ENCODE measurements around the gene ZFAND3.
"Not testable (repeated sequence)": the region's sequence is repeated elsewhere in the genome, so short reads cannot be mapped to it uniquely, and the experiment has no call there.

ZFAND3 gene

DNA sequence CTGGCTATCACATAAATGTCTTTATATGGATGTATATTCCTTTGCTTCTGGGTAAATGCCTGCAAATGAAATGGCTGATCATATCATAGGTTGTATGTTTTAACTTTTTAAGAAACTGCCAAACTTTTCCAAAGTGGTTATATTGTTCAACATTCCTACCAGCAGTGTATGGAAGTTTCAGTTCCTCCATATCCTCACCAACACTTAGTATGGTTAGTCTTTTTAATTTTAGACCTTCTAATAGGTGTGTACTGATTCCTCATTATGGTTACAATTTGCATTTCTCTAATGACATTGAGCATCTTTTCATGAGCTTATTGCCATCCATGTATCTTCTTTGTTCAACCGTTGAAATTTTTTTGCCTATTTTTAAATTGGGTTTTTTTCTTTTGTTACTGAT is 155.4 kb downstream of the ZFAND3 start:
- no peak for DNase-seq

DNA sequence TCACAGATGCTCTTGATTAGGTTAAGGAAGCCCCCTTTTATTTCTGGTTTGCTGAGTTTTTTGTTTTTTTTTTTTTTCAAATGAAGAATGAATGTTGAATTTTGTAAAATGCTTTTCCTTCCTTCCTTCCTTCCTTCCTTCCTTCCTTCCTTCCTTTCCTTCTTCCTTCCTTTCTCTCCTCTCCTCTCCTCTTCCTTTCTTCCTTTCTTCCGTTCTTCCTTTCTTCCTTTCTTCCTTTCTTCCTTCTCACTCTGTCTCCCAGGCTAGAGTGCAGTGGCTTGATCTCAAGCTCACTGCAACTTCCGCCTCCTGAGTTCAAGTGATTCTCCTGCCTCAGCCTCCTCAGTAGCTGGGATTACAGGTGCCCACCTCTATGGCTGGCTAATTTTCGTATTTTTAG is 158.2 kb downstream of the ZFAND3 start:
- DNase-seq: no peak

DNA sequence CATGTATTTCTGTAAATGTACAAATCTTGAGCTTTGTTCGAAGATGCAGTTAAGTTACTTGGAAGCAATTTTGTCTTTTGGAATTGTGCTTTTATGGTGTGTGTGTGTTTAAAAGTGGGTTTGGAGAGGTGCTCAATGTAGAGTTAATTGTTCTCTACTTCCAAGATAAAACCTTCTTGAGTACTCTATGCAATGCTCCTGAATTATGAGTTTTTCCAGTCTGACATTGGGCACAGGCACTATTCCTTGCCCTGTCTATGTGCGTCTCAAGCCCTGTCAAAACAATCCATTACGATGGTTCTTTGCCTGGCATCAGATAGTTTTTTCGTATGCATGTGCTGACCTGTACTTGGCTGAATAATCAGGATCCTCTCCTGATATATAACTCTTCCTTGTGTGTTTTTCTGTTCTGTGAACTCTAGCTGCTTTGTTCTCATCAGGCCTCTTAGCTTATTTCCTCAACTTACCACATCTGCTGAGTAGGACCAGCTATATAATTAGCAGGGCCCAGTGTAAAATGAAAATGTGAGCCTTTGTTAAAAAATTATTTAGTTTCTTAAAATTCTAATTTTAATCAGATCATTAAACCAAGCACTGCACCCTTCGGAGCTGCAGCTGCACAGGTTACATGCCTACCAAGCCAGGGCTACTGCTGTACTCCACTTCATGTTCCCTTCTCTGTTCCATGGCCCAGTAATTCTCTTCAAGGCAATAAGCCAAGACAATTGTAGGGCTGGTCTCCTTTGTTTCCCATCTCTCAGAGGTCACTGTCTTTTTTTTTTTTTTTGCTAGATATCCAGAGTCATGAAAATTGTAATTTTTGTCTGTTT is 160.1 kb downstream of the ZFAND3 start:
- DNase-seq: no peak

DNA sequence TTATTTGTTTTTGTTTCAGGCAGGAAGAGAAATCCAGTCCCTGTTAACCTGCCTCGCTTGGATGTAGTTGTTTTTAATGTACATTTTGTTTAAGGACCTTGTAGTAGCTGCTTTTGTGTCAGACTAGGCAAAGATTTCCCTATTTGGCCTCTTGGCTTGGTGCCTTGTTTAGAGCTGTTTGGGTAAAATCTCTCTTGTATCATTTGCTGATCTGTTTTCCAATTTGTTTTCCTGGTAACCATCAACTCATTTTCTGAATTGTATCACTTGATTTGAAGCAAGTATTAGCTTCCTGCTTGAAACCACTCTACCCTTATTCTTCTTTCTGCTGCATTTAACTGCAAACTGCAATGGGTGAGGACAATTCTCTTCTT is 160.7 kb downstream of the ZFAND3 start:
- no peak for DNase-seq

DNA sequence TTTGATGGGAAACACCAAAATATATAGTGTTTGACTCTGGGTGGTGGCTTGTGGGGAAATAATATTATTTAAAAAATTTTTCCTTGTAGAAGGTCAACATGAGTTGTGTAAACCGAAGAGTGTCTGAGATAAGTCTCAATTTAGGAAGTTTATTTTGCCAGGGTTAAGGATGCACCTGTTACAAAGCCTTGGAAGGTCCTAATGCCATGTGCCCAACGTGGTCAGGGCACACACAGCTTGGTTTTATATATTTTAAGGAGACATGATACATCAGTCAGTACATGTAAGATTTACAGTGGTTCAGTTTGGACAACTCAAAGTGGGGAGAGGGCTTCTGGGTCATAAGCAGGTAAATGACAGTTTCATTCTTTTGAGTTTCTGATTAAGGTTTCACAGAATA is 162.1 kb downstream of the ZFAND3 start:
- no peak for DNase-seq

DNA sequence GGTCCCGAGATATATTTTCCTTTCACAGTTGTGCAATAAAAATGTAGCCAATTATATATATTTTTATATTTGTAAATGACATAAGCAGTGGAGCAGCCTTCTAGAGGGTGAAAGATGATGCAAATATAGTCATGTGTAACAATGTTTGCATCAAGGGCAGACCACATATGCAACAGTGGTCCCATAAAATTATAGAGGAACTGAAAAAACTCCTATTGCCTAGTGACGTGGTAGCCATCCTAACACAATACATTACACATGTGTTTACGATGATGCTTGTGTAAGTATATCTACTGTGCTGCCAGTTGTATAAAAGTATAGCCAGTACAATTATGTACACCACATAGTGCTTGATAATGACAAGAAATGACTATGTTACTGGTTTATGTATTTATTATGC is 162.8 kb downstream of the ZFAND3 start:
- no peak for DNase-seq

DNA sequence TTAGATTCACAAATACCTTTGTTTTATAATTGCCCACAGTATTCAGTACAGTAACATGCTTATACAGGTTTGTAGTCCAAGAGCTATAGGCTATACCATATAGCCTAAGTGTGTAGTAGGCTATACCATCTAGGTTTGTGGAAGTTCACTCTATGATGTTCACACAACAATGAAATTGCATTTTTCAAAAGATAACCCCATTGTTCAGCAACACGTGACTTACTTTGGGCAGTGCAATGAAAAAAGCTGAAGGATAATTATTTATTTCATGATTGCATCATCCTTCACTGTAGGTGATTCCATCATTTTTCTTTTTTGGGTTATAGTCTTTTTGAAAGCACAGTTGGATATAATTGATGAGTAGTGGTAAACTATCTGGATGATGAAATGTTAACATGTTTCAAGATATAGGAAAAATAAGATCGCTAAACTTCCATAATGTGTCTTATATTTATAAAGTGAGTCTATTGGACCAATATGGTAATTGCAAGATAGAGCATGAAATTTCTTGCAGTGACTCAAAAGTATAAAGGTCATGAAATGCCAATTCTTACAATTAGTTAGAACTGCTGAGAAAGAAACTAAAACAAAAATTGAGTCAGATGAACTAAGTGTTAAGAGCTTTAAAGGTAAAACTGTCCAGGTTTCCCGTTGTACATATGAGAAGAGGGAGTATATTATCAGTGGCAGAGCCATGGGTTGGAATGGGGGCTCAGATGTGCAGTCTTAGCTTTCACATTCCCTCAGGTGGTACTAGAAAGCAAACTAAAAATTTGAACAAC is 164.4 kb downstream of the ZFAND3 start:
- no peak for DNase-seq

DNA sequence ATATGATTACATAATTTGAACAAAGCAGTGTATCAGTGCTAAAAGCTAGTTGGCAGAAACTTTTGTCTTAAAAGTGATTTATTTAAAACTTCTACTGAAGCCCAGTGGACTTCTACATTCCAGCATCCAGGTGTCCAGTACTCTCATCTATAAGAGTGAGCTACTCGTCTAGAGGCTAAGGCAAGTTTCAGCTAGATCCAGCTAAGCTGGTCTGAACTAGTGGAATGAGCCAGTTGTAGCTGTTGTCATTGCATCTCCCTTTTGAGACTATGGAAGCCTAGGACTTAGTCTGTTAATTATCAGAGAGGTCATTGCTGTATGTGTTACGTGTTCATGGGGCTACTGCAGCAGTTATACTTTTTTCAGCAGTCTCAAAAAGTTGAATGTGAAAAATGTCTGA is 165.1 kb downstream of the ZFAND3 start:
- DNase-seq: no peak

DNA sequence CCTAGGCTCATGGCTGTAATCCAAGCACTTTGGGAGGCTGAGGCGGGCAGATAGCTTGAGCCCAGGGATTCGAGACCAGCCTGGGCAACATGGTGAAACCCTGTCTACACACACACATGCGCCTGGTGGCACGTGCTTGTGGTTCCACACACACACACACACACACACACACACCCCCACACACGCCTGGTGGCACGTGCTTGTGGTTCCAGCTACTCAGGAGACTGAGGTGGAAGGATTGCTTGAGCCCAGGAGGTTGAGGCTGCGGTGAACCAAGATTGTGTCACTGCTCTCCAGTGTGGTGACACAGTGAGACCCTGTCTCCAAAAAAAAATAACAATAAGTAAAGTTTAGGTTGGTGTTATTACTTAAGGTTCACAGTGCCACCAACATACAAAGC is 165.8 kb downstream of the ZFAND3 start:
- DNase-seq: no peak

DNA sequence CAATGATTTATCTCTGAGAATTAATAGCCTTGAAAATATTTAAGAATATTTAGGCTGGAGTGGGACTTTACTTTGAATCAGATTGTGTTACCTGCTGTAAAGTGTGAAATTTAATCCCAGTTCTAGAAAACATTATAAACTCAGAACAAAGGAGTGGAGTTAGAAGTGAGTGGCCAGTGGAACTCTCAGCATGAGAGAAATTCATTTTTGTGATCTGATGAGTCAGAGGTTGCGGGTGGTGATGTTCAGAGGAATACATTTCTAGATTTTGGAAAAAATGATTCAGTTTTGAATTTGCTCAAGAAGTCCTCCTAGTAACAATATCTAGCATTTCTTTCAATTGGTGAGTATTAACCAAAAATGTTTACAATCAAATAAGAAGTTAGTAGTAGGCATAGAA is 167.5 kb downstream of the ZFAND3 start:
- DNase-seq: no peak

DNA sequence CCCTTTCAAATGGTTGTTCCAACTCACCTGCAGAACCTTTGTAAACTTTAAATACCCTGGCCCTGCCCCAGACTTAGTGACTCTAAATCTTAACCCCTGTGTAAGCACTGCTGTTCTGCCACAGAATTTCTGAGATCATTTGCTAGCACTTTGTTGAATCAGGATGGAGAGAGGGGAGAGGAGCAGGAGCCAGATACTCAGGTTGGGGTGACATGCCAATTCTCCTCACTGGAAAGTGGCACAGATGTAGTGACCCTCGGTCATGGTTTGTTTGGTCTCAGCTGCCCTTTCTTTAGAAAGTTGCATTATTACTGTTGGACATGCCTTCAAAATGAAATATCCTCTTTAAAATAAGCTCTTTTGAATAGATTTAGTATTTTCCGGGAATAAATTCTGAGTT is 168.0 kb downstream of the ZFAND3 start:
- no peak for DNase-seq

DNA sequence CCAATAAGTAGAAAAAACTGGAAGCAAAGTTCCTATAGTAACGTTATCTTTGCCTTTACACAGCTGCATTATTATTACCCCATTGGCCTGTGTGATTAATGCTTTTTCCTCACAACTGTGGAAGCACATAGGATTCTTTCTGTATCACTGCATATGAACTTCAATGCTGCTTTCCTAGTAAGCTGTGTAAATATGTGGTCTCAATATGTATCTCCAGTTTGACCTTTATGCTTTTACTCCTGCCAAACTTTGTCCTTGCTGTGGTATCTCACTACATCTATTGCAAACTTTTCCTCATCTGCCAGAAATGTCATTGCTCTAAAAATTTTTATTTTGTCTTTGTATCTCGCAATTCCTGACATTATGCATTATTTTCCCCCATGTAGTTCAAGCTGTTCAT is 168.6 kb downstream of the ZFAND3 start:
- no peak for DNase-seq

DNA sequence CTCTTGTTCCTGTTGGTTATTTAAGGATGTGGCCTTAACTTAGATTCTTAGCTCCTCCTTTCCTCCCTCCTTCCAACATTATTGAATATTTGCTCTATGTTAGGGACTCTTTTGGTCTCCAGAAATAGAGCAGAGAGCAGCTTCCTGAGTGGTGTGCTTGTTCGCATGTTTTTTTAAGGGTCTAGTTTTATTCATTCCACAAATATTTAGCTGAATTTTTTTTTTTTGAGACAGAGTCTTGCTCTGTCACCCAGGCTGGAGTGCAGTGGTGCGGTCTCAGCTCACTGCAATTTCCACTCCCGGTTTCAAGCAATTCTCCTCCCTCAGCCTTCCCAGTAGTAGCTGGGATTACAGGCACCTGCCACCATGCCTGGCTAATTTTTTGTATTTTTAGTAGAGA is 169.2 kb downstream of the ZFAND3 start:
- no peak for DNase-seq

DNA sequence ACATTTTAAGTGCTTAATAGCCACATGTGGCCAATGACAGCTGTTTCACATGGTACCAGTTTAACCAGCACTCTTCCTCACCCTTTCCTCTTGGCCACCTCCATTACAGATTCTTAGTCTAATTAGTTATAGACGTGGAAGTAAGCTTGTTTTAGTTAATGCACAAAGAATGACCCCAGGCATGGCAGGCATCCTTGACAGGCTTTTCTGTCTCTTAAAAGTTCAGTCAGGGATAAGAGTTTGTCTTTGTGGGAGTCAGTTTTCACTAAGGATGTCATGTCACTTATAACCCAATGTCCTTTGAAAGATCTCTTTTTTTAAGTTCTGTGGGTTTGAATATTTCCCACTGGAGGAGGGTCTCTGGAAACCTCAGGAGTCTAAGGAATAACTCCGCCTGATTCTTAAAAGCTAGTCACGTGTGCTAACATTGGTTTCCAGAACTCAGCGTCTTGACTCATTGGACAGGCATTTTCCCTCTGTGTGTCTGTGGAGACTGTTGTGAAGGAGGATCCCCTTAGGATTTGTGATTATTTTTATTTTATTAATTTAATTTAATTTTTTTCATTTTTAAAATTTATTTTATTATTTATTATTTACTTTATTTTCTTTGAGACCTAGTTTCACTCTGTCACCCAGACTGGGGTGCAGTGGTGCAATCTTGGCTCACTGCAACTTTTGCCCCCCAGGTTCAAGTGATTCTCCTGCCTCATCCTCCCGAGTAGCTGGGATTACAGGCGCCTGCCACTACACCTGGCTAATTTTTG is 171.4 kb downstream of the ZFAND3 start:
- DNase-seq: no peak

DNA sequence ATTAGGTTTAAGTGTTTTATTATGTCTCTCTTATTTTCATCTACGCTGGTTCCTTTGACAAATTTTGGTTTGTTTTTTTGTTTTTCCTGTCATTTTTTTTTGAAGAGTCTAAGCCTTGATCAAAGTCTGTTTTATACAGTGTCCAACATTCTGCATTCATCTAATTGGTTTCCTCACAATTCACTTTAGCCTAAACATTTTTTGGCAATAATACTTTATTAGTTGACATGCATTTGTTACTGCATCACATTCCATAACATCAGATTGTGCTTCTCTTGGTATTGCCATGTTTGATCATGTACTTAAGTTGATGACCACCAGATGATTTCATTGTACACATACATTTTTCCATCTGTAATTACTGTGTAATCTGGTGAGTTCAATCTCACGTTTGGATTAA is 173.2 kb downstream of the ZFAND3 start:
- no peak for DNase-seq

DNA sequence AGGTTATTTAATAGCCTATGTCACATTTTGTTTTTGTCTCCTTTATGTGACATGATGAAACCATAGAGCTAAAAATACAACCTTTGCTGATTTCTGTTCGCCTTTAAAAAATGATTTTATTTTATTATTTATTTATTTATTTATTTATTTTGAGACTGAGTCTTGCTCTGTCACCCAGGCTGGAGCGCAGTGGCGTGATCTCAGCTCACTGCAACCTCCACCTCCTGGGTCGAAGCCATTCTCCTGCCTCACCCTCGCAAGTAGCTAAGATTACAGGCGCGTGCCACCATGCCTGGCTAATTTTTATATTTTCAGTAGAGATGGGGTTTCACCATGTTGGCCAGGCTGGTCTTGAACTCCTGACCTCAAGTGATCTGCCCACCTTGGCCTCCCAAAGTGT is 173.7 kb downstream of the ZFAND3 start:
- DNase-seq: not testable (repeated sequence)

DNA sequence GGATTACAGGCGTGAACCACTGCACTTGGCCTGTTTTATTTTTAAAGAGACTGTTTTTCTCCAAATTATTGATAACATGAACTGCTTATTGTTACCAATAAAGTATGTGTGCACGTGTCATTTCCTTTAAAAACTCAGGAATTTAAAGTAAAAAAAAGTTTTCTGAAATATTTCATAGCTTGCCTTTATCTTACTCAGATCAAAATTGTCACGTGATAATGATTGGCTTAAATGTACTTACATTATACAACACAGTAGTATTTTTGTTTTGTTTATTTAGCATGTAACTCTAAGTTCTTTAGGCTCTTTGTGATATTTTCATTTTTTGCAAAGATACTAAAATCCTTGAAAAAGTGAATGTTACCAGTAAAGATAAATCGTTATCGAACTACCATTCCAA is 174.1 kb downstream of the ZFAND3 start:
- no peak for DNase-seq

DNA sequence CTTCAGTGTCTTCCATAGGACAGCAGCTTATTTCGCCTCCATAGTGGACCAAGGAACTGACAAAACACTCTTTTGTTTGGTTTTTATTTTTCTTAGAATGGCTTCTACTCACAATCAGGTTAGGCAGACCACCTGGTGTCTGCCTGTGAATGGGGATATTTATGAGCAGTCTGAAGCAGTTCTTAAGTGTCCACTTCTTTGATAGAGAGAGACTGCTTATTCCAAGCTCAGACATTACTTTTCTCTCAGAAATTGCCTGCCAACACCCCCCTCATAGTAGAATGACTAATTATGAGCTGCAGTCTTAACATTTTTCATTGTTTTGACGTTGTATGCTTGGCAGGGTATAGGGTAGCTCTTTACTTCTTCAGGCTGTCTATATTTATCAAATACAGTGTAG is 174.7 kb downstream of the ZFAND3 start:
- DNase-seq: no peak

DNA sequence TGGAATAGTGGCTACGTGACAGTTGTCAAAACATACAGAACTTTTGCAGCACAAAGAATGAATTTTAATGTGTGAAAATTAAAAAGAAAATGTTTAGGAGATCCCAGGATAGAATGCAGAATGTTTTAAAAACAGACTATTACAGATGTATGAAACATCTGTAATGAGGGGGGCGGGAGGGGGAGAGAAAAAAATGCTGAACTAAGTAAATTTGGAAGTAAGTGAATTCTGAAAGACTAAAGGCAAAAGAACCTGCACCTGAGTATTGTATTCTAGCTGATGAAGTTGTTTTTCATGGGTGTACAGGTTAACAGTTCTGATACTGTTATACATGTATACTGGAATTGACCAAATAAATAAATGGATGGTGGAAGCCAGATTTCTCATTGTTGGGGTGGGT is 178.8 kb downstream of the ZFAND3 start:
- no peak for DNase-seq

DNA sequence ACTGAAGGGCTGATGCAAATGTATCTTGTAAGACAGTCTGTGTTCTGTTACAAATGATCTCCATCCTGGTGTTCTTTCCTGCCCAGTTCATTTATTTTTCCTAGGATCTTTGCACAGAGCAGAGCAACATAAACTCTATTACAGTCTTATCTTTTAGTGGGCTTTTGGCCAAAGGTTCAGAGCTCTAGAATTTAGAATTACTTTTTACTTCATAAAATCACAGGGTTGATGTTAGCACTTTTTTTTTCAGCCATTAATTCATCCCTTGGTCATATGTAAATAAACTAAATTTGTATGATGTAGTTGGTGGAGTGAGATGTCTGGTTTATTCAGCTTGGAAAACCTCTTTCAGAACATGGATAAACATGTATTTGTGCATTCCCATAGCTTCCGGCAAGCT is 181.9 kb downstream of the ZFAND3 start:
- DNase-seq: no peak

DNA sequence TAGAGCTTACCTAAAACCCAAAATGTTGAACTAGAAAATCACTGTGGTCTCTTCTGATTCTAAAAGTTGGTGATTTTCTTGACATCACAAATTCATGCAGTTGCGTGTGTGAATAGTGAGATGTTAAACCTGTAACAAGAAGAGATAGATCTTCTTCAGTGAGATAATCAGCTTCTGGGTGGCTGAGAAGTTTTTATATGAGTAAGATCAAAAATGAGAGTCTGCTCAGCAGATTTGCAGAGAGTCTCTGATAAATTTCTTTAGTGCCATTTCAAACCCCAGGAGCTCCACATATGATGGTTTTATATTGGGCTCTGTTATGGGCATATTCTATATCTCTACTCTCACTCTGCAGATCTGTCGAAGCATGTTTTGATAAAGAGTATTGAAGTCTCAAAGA is 185.4 kb downstream of the ZFAND3 start:
- no peak for DNase-seq

DNA sequence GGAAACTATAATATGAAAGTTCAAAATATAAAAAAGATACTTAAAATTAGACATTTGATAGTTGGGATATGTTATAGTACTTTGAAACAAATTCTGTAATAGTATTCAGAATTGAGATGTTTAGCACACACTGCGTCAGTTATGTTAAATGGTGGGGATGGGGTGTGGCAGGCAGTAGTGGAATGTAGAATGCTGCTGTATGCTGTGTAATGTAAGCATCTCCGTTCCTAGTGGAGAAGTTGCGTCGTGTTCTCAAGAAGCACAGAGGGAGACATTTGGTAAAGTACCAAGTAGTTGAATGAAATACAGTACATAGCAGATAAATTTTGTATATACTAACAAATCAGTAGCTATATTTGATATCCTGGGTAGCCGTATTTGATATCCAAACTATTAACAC is 192.4 kb downstream of the ZFAND3 start:
- no peak for DNase-seq

DNA sequence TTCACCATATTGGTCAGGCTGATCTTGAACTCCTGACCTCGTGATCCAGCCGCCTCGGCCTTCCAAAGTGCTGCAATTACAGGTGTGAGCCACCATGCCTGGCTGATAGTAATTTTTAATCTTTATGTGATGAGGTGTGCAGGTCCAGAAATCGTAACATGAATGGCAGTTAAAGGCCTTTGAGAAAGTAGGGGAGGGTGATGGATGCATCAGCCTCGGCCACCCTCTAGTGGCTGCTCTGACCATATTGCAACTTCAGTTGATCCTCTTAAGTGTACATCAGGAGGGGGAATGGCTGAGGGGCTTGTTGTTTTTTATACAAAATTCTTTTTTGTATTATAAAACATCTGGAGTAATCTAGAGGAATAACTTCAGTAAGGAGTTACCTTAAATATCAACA is 193.0 kb downstream of the ZFAND3 start:
- DNase-seq: no peak

DNA sequence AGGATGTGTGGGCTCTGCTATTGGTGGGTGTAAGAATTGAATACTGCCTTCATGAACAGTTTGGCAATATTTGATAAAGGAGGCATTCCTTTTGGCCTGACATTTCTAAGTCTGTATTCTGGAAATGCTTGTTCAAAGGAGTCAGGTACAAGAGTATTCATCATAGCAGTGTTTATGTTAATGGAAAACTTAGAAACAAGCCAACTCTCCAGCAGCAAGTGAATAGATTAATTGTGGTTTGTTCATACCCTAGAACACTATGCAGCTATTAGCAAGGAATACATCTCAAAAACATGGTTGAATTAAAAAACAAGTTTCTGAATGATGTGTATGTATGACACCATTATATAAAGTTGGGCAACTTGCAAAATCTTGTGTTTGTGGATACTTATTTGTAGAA is 195.8 kb downstream of the ZFAND3 start:
- no peak for DNase-seq

All from NCI-H2171 (cell line).